ENCODE results near the gene IGIP. TPM values are rescaled to one million over a fixed set of nuclear protein-coding genes. Genes with fewer than 3 reads are reported as not detected.

The IGIP gene
- total RNA-seq, 1 donor from 2014 or later, result 4.1 TPM

GRCh38 chr5:140162781-140163180, 37.0 kb downstream of the IGIP start:
- DNase-seq (ENCODE audit: low read depth, low spot score), result no peak

- DNase-seq (ENCODE audit: low read depth, low spot score), result no peak
Measured at GRCh38 chr5:140165101-140165922, 39.6 kb downstream of the IGIP start.

- no peak for DNase-seq (ENCODE audit: low read depth, low spot score)
Measured at GRCh38 chr5:140165923-140166270, 40.2 kb downstream of the IGIP start.

GRCh38 chr5:140166911-140167310, 41.2 kb downstream of the IGIP start:
- DNase-seq (ENCODE audit: low read depth, low spot score), result no peak

GRCh38 chr5:140168371-140168770, 42.6 kb downstream of the IGIP start:
- DNase-seq (ENCODE audit: low read depth, low spot score), result no peak

GRCh38 chr5:140169410-140169809, 43.7 kb downstream of the IGIP start:
- DNase-seq (ENCODE audit: low read depth, low spot score), result no peak

- no peak for DNase-seq (ENCODE audit: low read depth, low spot score)
Measured at GRCh38 chr5:140172483-140172882, 46.7 kb downstream of the IGIP start.

- no peak for DNase-seq (ENCODE audit: low read depth, low spot score)
Measured at GRCh38 chr5:140174014-140174413, 48.3 kb downstream of the IGIP start.

GRCh38 chr5:140174465-140175366, 49.0 kb downstream of the IGIP start, which contains the start of gene CYSTM1:
CYSTM1 (plus strand) TSS chr5:140175188; CDS start chr5:140194466, 19,278 bp downstream.
- DNase-seq (ENCODE audit: low read depth, low spot score), result peak; percentile 75

- no peak for DNase-seq (ENCODE audit: low read depth, low spot score)
Measured at GRCh38 chr5:140175367-140176030, 49.8 kb downstream of the IGIP start.

- DNase-seq (ENCODE audit: low read depth, low spot score), result no peak
Measured at GRCh38 chr5:140176031-140176387, 50.3 kb downstream of the IGIP start.

GRCh38 chr5:140178086-140178410, 52.3 kb downstream of the IGIP start:
- no peak for DNase-seq (ENCODE audit: low read depth, low spot score)

- DNase-seq (ENCODE audit: low read depth, low spot score), result no peak
Measured at GRCh38 chr5:140178482-140179116, 52.9 kb downstream of the IGIP start.

Other genes with a start within 250 kb of the IGIP start
- 0.46 and 0.71 TPM in 2 replicates for gene NRG2, start 82.6 kb upstream of the IGIP start, total RNA-seq
- 7.0 and 9.8 TPM in 2 replicates for gene PURA, start 11.8 kb upstream of the IGIP start, total RNA-seq
- gene CYSTM1, start 49.3 kb downstream of the IGIP start, total RNA-seq, result 10.5 and 19.7 TPM in 2 replicates
- 59.0 and 70.4 TPM in 2 replicates for gene PFDN1, start 177.2 kb downstream of the IGIP start, total RNA-seq
- gene HBEGF, start 220.7 kb downstream of the IGIP start, total RNA-seq, result 16.6 and 24.3 TPM in 2 replicates
- not detected in 2 replicates for gene SLC4A9, start 234.3 kb downstream of the IGIP start, total RNA-seq